G401.6 (cell line): Measurements from ENCODE around the gene DPY19L3.
"Not testable (repeated sequence)": the region's sequence is repeated elsewhere in the genome, so short reads cannot be mapped to it uniquely, and the experiment has no call there.

Source experiments
- FAIRE-seq: peaks from 2 replicates; lab custom pipeline; 2012; peaks lifted over from hg19 to GRCh38; lab: Jason Lieb, UNC

DPY19L3 gene

DNA sequence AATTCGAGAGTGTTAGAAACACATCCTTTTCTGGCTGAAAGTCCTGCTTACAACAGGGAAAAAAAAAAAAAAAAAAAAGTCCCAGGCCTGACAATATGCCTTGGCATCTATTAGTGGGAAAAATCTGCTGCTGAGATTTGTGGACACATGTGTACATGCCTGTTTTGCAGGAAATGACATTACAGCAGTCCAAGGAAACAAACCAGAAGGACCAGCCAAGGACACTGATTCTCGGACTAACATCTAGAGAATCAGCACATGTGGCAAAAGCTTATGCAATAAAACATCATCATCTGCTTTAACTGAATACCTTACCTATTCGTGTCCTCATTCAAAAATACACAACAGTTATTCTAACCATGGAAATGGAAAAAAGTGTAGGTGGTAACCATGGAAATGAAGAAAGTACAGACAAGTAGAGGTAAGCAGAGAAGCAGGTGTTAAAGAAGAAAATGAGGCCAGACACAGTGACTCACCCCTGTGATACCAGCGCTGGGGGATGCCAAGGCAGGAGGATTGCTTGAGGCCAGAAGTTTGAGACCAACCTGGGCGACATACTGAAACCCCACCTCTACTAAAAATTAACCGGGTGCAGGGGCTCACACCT lies 9.4 kb upstream of the DPY19L3 start:
- no peak for FAIRE-seq

- FAIRE-seq: no peak
Observed at GRCh38 chr19:32397671-32398101, 7.9 kb upstream of the DPY19L3 start.

- FAIRE-seq: no peak
Observed at GRCh38 chr19:32401992-32402391, 3.6 kb upstream of the DPY19L3 start.

GRCh38 chr19:32403291-32403995 lies 2.1 kb upstream of the DPY19L3 start:
- FAIRE-seq: no peak

- FAIRE-seq: no peak
Observed at GRCh38 chr19:32404213-32404932, 1.2 kb upstream of the DPY19L3 start.

DNA sequence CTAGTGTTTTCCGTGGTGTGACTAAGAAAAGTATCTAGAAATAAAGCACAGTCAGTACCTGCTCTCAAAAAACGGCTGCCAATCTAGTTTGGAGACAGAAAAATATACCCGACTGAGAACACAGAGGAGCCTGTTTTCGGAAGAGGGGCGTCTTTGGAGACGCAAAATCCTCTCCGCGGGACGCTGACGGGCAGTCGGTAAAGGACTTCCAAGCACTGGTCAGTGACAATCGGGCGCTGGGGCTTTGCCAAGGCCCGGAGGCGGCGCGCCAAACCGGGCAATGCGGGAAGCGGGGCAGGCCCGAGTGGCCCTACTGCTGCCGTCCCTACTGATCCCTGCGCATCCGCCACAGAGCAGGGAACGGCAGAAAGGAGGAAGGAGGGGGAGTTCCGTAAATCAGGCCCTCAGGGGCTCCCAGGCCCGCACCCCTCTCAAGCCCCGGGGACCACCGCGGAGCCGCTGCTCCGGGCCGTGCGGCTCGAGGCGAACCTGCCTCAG lies 588 bp upstream of the DPY19L3 start:
- no peak for FAIRE-seq

DNA sequence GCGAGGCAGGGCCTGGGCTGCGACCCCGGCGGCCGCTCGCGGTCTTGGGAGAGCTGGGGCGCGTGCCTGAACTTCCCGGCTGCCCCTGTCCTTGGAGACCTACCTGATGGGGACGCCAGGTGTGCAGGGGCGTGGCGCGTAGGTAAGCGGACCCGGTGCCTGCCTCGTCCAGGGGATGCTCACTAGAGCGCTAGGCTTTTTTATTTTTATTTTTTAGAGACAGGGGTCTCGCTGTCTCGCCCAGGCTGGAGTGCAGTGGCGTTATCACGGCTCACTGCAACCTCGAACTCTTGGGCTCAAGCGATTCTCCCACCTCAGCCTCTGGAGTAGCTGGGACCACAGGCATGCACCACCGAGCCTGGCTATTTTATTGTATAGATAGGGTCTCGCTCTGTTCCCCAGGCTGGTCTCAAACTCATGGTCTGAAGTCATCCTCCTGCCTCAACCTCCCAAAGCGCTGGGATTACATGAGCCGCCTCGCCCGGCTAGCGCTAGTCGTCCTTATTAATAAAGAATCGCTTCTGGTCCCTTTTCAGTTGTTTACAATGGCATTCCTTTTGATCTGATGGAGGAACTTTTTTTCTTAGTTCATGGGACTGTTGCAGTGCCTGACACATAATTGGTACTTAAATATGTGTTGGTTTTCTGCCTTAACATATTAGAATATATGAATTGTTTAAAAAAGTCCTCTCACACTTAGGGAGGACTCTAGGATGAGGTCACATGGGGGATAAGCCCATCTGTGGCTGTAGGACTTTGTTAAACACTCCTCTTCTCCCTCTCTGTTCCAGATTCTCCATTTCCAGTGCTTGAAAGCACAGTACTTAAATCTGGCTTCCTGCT lies 812 bp downstream of the DPY19L3 start:
- no peak for FAIRE-seq

DNA sequence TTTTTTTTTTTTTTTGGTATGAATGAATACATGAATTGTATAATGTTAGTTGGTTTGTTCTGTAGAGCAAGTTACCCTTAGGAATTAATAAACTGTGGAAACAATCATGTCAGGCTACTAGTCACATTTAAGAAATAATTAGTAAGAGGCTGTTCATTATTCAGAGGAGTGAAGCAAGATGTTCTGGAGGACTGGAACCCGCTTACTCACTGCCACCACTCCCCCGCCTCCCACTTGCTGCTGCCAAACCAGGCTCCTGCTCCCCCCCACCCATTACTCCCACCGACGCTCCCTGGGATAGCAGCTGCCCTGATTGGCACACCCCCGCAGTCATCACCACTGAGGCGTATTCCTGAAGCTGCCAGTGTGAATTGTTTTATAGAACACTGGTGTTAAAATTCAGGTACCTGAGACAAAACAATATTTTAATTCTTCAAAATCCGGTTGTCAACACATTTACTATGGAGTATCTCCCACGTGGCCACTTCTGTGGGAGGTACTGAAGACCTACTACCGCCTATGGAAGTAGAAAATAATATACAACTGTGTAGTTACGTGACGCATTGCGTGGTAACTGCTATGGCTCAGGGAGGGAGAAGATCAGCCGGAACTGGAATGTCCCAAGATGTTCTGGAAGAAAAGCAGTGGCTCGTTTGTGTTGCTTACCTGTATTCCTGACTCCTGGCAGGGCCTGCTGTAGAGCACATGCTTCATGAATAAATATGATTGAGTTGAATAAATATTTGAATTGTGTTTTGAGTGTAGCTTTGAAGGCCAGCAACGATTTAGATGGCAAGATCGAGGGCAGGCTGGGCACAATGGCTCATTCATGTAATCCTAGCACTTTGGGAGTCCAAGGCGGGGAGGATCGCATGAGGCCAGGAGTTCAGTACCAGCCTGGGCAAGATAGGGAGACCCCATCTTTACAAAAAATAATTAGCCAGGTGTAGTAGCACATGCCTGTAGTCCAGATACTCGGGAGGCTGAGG lies 1.7 kb downstream of the DPY19L3 start:
- no peak for FAIRE-seq

DNA sequence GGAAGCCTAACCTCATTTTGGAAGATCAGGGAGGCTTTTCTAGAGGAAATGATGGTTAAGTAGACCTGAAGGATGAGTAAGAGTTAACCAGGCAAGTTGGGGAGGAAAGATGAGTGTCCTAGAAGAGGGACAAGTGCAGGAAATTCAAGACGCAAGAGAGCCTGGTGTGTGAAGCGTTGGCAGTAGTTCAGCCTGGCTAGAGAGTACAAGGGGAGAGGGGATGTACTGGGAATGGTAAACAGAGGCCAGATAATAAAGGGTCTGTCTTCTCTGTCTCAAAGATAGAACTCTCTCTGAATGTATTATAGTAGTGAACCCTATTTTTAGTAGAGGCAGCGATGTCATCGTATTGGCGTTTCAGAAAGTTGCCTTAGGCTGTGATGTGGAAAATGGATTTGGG lies 9.7 kb downstream of the DPY19L3 start:
- FAIRE-seq: no peak

DNA sequence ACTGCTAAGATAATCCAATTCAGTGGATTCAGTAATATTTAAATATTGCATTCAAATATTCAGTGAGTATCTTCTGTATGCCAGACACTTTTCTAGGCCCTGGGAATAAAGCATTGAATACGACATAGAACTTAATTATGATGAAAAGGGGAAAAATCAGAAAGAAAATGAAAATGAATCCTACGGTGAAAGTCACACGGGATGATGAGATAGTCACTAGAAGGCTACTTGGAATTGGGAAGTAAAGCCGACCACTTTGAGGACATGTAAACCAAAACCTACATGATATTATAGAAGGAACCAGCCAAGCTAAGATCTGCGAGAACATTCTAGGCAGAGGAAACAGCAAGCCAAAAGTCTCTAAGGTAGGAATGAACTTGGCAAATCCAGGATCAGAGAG lies 10.1 kb downstream of the DPY19L3 start:
- FAIRE-seq: no peak

- FAIRE-seq: no peak
Observed at GRCh38 chr19:32416749-32417456, 11.3 kb downstream of the DPY19L3 start.

DNA sequence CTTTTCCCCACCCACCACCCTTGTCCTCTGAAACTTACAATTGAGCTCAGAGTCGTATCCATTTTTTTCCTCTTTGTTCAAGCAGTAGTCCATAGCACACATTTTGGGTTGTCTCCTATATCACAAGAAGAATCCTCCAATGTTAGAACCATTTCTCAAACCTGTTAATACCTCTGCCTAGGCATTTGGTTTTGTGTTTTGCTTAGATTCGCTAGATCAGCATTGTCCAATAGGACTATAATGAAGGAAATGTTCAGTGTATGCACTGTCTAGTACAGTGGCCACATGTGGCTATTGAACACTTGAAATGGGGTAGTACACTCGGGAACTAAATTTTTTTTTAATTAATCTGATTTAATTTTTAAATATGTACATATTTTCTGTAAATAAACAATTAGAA lies 12.6 kb downstream of the DPY19L3 start:
- FAIRE-seq: no peak

GRCh38 chr19:32421589-32422361 lies 16.2 kb downstream of the DPY19L3 start:
- no peak for FAIRE-seq

DNA sequence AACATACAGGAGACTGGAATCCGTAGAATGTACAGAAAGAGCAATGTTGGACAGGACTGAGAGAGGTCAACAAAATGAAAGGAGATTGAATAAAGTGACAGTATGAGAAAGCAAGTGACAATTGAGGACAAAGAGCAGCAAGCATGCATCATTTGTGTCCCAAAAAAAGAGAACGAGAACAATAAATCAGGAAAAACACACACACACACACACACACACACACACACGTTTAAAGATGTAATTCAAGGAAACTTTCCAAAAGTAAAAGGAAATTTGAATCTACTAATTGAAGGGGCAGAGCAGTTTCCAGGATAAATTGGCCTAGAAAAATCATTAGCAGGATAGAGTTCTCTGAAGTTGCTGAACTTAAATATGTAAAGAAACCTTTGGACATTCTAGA lies 16.9 kb downstream of the DPY19L3 start:
- FAIRE-seq: no peak

DNA sequence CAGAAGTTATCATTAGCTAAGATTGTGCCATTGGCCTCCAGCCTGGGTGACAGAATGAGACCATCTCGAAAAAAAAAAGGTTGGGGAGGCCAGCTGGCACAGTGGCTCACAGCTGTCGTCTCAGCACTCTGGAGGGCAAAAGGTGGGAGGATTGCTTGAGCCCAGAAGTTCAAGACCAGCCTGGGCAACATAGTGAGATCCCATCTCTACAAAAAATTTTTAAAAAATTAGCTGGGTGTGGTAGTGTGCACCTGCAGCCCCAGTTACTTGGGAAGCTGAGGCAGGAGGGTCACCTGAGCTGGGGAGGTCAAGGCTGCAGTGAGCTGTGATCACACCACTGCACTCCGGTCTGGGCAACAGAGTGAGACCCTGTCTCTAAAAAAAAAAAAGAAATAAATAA lies 18.4 kb downstream of the DPY19L3 start:
- FAIRE-seq: not testable (repeated sequence)

- no peak for FAIRE-seq
Observed at GRCh38 chr19:32427536-32427935, 22.0 kb downstream of the DPY19L3 start.

- no peak for FAIRE-seq
Observed at GRCh38 chr19:32436692-32437091, 31.1 kb downstream of the DPY19L3 start.

- no peak for FAIRE-seq
Observed at GRCh38 chr19:32437096-32437495, 31.5 kb downstream of the DPY19L3 start.

GRCh38 chr19:32438751-32439150 lies 33.2 kb downstream of the DPY19L3 start:
- FAIRE-seq: no peak

- FAIRE-seq: no peak
Observed at GRCh38 chr19:32442650-32443049, 37.1 kb downstream of the DPY19L3 start.
